Activated CD8-positive, alpha-beta memory T cell treated with anti-CD3 and anti-CD28 coated beads for 1 hour (primary cell): ENCODE results near the gene PCYOX1L.
A peak's percentile ranks its signal among the peaks of the same experiment; 100 is the strongest.

ENCODE experiments used
- DNase-seq, 2 donors: peaks; one replicate each; pipeline ENCODE4 v3.0.0-alpha.2; 2020; ENCODE audit warnings: low read depth in 1 of 2; ENCODE audit errors: extremely low read depth in 1 of 2

The PCYOX1L gene

GRCh38 chr5:149367249-149367971, 9.6 kb downstream of the PCYOX1L start:
- no peak for DNase-seq

GRCh38 chr5:149367972-149368645, 10.3 kb downstream of the PCYOX1L start:
- no peak for DNase-seq

DNA sequence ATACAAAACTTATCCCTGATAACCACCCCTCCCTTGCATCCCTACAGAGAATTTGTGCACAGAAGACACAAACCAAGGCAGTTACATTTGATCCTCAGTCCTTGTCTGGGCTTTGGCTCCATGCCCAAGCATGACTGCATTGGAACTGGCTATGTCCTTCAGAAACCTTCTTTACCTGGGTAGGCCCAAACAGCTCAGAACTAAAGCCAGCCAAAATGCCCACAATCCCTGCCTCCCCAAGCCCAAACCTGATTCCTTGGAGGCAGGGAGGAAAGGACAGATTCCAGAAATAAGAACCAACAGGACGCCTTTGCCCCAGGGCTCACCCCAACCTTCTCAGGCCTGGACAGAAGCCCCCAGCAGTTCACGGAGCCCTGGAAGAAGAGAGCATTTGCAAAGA, 13.0 kb downstream of the PCYOX1L start:
- no peak for DNase-seq

GRCh38 chr5:149371296-149371962, 13.6 kb downstream of the PCYOX1L start:
- DNase-seq = peak in 1 of 2 donors; percentile 58

GRCh38 chr5:149372076-149372795, 14.4 kb downstream of the PCYOX1L start:
- no peak for DNase-seq

GRCh38 chr5:149372932-149373331, 15.1 kb downstream of the PCYOX1L start:
- DNase-seq = no peak

DNA sequence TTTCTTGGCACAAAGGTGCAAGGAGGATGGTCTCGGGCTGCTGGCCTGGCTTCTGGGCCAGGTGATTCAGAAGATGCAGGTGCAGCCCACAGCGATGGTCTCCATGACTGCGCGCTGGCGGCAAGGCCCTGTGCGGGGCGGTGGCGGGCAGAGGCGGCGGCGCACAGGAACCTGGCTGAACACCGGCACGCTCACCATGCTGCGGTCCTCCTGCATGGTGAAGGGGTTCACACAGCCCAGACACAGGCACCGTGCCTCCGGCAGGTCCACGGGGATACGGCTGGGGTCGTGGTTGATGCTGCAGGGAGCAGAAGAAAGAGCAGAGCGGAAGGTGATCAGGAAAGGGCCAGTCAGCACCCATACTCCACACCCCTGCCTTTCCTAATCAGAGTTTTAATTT, 16.5 kb downstream of the PCYOX1L start:
- DNase-seq = no peak

DNA sequence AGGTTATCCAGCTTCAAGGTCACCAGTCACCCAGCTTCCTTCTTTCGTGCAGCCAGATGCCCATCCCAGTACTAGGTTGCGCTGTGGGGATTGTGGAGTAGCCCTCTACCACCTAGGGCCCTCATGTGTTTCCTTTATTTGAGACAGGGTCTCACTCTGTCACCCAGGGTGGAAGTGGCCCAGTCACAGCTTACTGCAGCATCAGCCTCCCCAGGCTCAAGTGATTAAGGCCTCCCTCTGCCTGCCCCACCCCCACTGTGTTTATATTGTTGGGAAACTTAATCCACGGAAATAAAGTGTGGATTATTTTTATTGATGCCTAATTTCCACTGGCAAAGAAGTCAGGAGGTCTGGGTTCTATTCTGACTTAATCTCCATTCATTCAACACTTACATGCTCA, 17.0 kb downstream of the PCYOX1L start:
- DNase-seq = no peak

- no peak for DNase-seq
Observed at GRCh38 chr5:149375434-149375833, 17.6 kb downstream of the PCYOX1L start.

DNA sequence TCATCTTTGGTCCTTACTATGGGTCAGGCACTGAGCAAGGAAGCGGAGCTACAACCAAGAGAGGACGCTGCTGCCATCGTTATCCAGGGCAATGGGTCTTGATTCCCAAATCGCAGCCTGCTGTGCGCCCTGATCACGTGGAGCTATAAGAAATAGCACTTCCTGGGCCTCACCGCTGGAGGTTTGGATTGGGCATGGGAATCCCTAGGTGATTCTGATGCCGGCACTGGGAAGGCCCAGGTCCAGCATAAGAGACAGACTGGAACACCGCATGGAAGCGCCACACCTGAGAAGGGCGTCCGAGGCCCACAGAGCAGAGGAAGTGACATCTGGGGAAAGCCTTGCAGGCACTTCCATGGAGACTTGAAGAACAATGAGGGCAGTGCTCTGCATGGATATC, 18.3 kb downstream of the PCYOX1L start:
- no peak for DNase-seq

- DNase-seq = no peak
Observed at GRCh38 chr5:149376711-149377447, 19.0 kb downstream of the PCYOX1L start.

DNA sequence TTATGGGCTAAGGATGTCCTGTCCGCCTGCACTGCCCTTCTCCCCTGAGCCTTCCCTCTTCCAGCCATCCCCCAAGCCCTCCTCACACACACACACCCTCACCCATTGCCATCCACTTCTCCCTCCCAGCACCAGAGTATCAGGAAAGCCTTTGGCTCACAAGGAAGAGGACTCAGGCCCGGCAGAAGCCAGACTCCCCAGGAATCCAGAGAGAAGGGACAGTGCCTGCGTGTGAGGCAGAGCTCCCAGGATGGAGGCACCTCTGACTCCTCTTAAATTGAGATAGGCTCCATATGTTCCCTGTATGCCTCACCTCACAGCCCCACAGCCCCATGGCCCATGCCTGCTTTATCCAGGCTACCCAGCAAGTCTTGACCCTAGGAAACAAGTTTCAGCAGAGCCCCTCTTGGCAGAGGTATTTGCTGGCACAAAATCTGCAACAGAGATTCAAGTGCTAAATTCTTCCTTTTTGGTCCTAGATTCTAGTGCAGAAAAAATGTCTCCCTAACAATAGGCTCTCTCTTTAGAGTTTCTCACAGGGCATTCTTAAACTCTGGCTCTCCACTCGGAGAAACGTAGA, 20.5 kb downstream of the PCYOX1L start:
- DNase-seq = no peak

- DNase-seq = no peak
Observed at GRCh38 chr5:149379177-149379761, 21.4 kb downstream of the PCYOX1L start, which contains the start of gene IL17B. IL17B (minus strand) TSS chr5:149379292; CDS start chr5:149379225, 67 bp downstream.

DNA sequence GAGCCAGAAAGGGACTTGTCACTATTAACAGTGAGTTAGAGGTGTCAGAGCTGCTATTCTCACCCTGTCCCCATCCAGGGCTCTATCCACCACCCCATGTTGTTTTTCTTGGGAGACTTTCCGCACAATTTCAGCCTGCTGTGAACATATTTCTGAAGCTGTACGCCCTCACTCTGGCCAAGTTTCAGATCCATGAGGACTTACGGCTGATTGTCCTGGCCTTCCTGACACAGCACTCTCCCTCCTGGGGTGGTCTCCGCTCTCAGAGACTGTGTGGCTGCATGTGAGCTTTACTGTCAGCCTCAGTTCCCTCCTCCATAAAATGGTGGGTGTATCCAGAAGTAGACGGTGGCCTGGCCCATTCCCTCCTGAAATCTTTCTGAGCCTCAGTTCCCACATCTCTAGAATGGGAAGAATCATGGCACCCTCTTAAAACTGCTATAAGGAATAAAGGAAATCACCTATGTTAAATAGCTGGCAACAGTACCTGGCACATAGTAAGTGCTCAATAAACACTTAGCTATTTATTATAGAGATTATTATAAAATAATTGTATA, 22.1 kb downstream of the PCYOX1L start:
- DNase-seq = no peak

- no peak for DNase-seq
Observed at GRCh38 chr5:149380466-149381121, 22.7 kb downstream of the PCYOX1L start.

DNA sequence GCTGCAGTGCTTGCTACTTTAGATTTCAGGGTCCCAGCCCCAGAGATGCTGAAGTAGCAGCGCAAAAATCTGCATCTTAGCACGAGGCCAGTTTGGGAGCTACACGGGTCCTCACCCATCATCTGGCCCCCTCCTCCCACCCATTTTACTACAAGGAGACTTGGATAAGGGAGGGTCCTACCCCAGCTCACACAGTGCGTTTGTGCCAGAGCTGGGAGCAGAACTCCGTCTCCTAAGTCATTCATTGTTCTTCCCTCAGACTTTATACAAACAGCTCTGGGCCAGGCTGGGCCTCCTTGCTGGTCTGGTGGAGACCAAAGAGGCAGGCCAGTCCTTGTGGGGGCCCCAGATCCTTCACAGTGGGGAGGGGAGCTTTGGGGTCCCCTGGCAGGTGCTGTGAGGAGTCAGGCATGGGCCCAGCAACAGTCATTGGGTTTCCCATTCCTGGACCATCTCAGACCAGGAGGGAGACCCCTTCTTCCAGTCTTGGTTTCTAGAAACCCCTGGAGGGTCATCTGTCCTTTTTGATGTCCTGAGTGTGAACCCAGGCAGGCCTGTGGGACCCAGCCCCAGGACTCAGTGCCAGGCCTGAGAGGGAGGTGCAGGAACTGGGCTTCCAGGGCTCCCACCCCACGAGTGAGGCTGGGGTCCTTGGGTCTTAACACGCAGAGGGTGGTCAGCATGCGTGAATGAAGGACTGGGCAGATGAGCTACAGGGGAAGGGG, 23.6 kb downstream of the PCYOX1L start:
- no peak for DNase-seq

GRCh38 chr5:149381986-149382338, 24.1 kb downstream of the PCYOX1L start:
- DNase-seq = peak in 1 of 2 donors; percentile 61

GRCh38 chr5:149382517-149383220, 24.8 kb downstream of the PCYOX1L start:
- no peak for DNase-seq
